H9 (cell line): Measurements from ENCODE around the gene MSL3. TPM values are rescaled to one million over a fixed set of nuclear protein-coding genes. Genes with fewer than 3 reads are reported as not detected.
A peak's percentile ranks its signal among the peaks of the same experiment; 100 is the strongest.

ENCODE experiments used
- DNase-seq: peaks from one replicate; pipeline ENCODE4 v3.0.0-alpha.2; 2017
- H2AFZ ChIP-seq: one replicate; pipeline ENCODE4 v1.6.1; 2013; ENCODE audit warnings: mild to moderate bottlenecking, low read length, control low read depth, moderate library complexity
- H2AK5ac ChIP-seq: 2 replicates; pipeline ENCODE4 v1.6.1; 2013; ENCODE audit warnings: low read length, control low read depth, mixed read lengths; ENCODE audit not compliant: insufficient read length
- H2BK120ac ChIP-seq: one replicate; pipeline ENCODE4 v1.6.1; 2013; ENCODE audit warnings: low read depth, mild to moderate bottlenecking, low read length, control low read depth, inconsistent platforms; ENCODE audit not compliant: poor library complexity, severe bottlenecking
- H2BK12ac ChIP-seq: 2 replicates; pipeline ENCODE4 v1.6.1; 2013; ENCODE audit warnings: low read length, control low read depth, mixed read lengths, low read depth; ENCODE audit not compliant: insufficient read length
- H2BK15ac ChIP-seq: 2 replicates; pipeline ENCODE4 v1.6.1; 2013; ENCODE audit warnings: low read depth, low read length, control low read depth
- H2BK20ac ChIP-seq: one replicate; pipeline ENCODE4 v1.6.1; 2013; ENCODE audit warnings: low read depth, mild to moderate bottlenecking, low read length, control low read depth, inconsistent platforms; ENCODE audit not compliant: poor library complexity, severe bottlenecking
- H2BK5ac ChIP-seq: 2 replicates; pipeline ENCODE4 v1.6.1; 2013; ENCODE audit warnings: low read length, control low read depth, mixed read lengths; ENCODE audit not compliant: insufficient read length
- H3K14ac ChIP-seq: 2 replicates; pipeline ENCODE4 v1.6.1; 2013; ENCODE audit warnings: low read length, control low read depth; ENCODE audit not compliant: insufficient read depth
- H3K18ac ChIP-seq: 2 replicates; pipeline ENCODE4 v1.6.1; 2013; ENCODE audit warnings: low read depth, mild to moderate bottlenecking, mixed read lengths, low read length, control low read depth; ENCODE audit not compliant: insufficient read length
- H3K23ac ChIP-seq: 2 replicates; pipeline ENCODE4 v1.6.1; 2013; ENCODE audit warnings: low read length, control low read depth, mixed read lengths, low read depth; ENCODE audit not compliant: insufficient read length
- H3K23me2 ChIP-seq: 2 replicates; pipeline ENCODE4 v1.6.1; 2013; ENCODE audit warnings: low read depth, mild to moderate bottlenecking, mixed read lengths, low read length, control low read depth; ENCODE audit not compliant: insufficient read length, poor library complexity, severe bottlenecking
- H3K27ac ChIP-seq: 2 replicates; pipeline ENCODE4 v1.5.1; 2013; ENCODE audit warnings: low read length, control low read depth, mixed read lengths, low read depth; ENCODE audit not compliant: insufficient read length
- H3K27me3 ChIP-seq: 2 replicates; pipeline ENCODE4 v1.6.1; 2013; ENCODE audit warnings: low read length, control low read depth, inconsistent platforms; ENCODE audit not compliant: insufficient read depth
- H3K4ac ChIP-seq: 2 replicates; pipeline ENCODE4 v1.6.1; 2013; ENCODE audit warnings: low read depth, mild to moderate bottlenecking, control low read depth, inconsistent platforms, low read length, moderate library complexity
- H3K4me1 ChIP-seq: 2 replicates; pipeline ENCODE4 v1.6.1; 2013; ENCODE audit warnings: low read length, control low read depth, inconsistent platforms; ENCODE audit not compliant: insufficient read depth
- H3K4me2 ChIP-seq: 2 replicates; pipeline ENCODE4 v1.6.1; 2013; ENCODE audit warnings: low read length, control low read depth, mixed read lengths; ENCODE audit not compliant: insufficient read length, insufficient read depth
- H3K56ac ChIP-seq: 2 replicates; pipeline ENCODE4 v1.6.1; 2013; ENCODE audit warnings: low read depth, mild to moderate bottlenecking, mixed read lengths, low read length, control low read depth; ENCODE audit not compliant: insufficient read length
- H3K79me1 ChIP-seq: 2 replicates; pipeline ENCODE4 v1.6.1; 2013; ENCODE audit warnings: low read depth, mild to moderate bottlenecking, moderate library complexity, low read length, control low read depth, inconsistent platforms; ENCODE audit not compliant: insufficient read depth, poor library complexity, severe bottlenecking
- H3K79me2 ChIP-seq: 2 replicates; pipeline ENCODE4 v1.6.1; 2013; ENCODE audit warnings: low read length, control low read depth, inconsistent platforms; ENCODE audit not compliant: insufficient read depth
- H3K9ac ChIP-seq: 2 replicates; pipeline ENCODE4 v1.6.1; 2013; ENCODE audit warnings: low read length, control low read depth, mixed read lengths; ENCODE audit not compliant: insufficient read length; ENCODE audit errors: extremely low read depth
- H3K9me3 ChIP-seq: one replicate; pipeline ENCODE4 v1.6.1; 2013; ENCODE audit warnings: low read depth, low read length, inconsistent platforms; ENCODE audit not compliant: control insufficient read depth
- H3T11ph ChIP-seq: one replicate; pipeline ENCODE4 v1.6.1; 2013; ENCODE audit warnings: mild to moderate bottlenecking, low read length, control low read depth, inconsistent platforms
- H4K20me1 ChIP-seq: one replicate; pipeline ENCODE4 v1.6.1; 2013; ENCODE audit not compliant: control insufficient read depth, insufficient read length, insufficient read depth
- H4K5ac ChIP-seq: 2 replicates; pipeline ENCODE4 v1.6.1; 2013; ENCODE audit warnings: low read depth, mild to moderate bottlenecking, mixed read lengths, low read length, control low read depth; ENCODE audit not compliant: insufficient read length
- H4K8ac ChIP-seq: replicated peaks from 2 replicates; pipeline ENCODE4 v1.6.1; 2013; ENCODE audit warnings: low read length, control low read depth, mixed read lengths, low read depth; ENCODE audit not compliant: insufficient read length
- H4K91ac ChIP-seq: 2 replicates; pipeline ENCODE4 v1.6.1; 2013; ENCODE audit warnings: low read depth, mild to moderate bottlenecking, moderate library complexity, mixed read lengths, low read length, control low read depth; ENCODE audit not compliant: insufficient read length
- H3K27ac Mint-ChIP-seq, 3 experiments: 2 replicates in 2 of 3; 3 replicates in 1 of 3; pipeline ENCODE4 v1.8.0; 2020 to 2021; ENCODE audit warnings: mixed read lengths in 3 of 3, mild to moderate bottlenecking in 1 of 3, moderate library complexity in 1 of 3
- H3K27me3 Mint-ChIP-seq: 2 replicates; pipeline ENCODE4 v1.8.0; 2021; ENCODE audit warnings: low read depth, mild to moderate bottlenecking, moderate library complexity, mixed read lengths
- H3K36me3 Mint-ChIP-seq, 3 experiments: 2 replicates in 2 of 3; 3 replicates in 1 of 3; pipeline ENCODE4 v1.8.0; 2020 to 2021; ENCODE audit warnings: low read depth in 3 of 3, mixed read lengths in 3 of 3; ENCODE audit not compliant: insufficient read depth in 1 of 3
- H3K4me1 Mint-ChIP-seq, 2 experiments: 2 replicates each; pipeline ENCODE4 v1.8.0; 2020; ENCODE audit warnings: mixed read lengths in 2 of 2
- H3K4me3 Mint-ChIP-seq, 2 experiments: 2 replicates in 1 of 2; 3 replicates in 1 of 2; pipeline ENCODE4 v1.8.0; 2020 to 2021; ENCODE audit warnings: mild to moderate bottlenecking in 2 of 2, mixed read lengths in 2 of 2, moderate library complexity in 1 of 2
- H3K9me3 Mint-ChIP-seq, 2 experiments: 2 replicates in 1 of 2; 3 replicates in 1 of 2; pipeline ENCODE4 v1.8.0; 2020; ENCODE audit warnings: mild to moderate bottlenecking in 2 of 2, mixed read lengths in 2 of 2, moderate library complexity in 1 of 2
- CTCF ChIP-seq: fragments of 200-600 bp; sonication (generic); conservative IDR thresholded peaks from 3 replicates; pipeline ENCODE4 v1.8.0; 2021; ENCODE audit warnings: antibody characterized with exemption, mild to moderate bottlenecking
- WGBS: extraction: QIAGEN DNeasy Blood & Tissue Kit; methylation state at CpG from one replicate; pipeline ENCODE4 v1.1.7; 2013; ENCODE audit warnings: missing lambda C conversion rate, low lambda C conversion rate, mixed read lengths; ENCODE audit not compliant: insufficient read length; ENCODE audit errors: extremely low coverage; 5-methylcytosine and 5-hydroxymethylcytosine counted together
- total RNA-seq: library from RNA; stranded (reverse); gene quantifications from 2 replicates; pipeline ENCODE4 v1.2.1, GENCODE V29; 2021

MSL3 gene
- total RNA-seq, 1 experiment from 2014 or later: 13.0 TPM

GRCh38 chrX:11770320-11770719 is 12.3 kb downstream of the MSL3 start:
- Histone ChIP-seq H4K8ac (no peak overlapping the region), H3K18ac (no peak overlapping the region), H3K23me2 (no peaks in the 10 kb centered on the region), H3K56ac (no peak overlapping the region), H3K79me1 (no peaks in the 10 kb centered on the region), H3K79me2 (no peaks in the 10 kb centered on the region), H2BK5ac (no peak overlapping the region), H3K9ac (no peak overlapping the region), H4K5ac (no peak overlapping the region), H2AFZ (no peak overlapping the region), H4K20me1 (no peaks in the 10 kb centered on the region), H3K4me1 (no peaks in the 10 kb centered on the region), H4K91ac (no peak overlapping the region), H2BK20ac (no peak overlapping the region), H3K23ac (no peak overlapping the region), H3K27ac (no peak overlapping the region), H2BK15ac (no peak overlapping the region), H2BK12ac (no peak overlapping the region), H3K4ac (no peak overlapping the region), H3K4me2 (no peak overlapping the region), H2AK5ac (no peak overlapping the region), H3K27me3 (no peaks in the 10 kb centered on the region), H3T11ph (no peak overlapping the region), H3K9me3 (peaks cover 3% of the 10 kb centered on the region), H3K14ac (no peak overlapping the region), H2BK120ac (no peak overlapping the region)
- Mint-ChIP-seq H3K9me3 (peaks cover 56 to 69% of the 10 kb centered on the region in 2 experiments), H3K4me1 (0 out of 4 replicates have a peak, but pooled peaks cover 0 to 2% of the 10 kb centered on the region in 2 experiments), H3K36me3 (peaks cover 2 to 26% (median 14%) of the 10 kb centered on the region in 3 experiments; a peak in 6 of 7 replicates), H3K4me3 (no peak overlapping the region), H3K27me3 (no peaks in the 10 kb centered on the region; the same call in 1 of the 2 replicates), H3K27ac (peak overlapping the region in 1 of 3 experiments; percentile 86; a peak in 2 of 7 replicates)
- no CpG with 5 or more reads among the region's 12 CpGs for WGBS
- peak; percentile 77 for TF ChIP-seq CTCF
- peak; percentile 41 for DNase-seq
